GM23338 (cell line): ENCODE measurements around the gene ZNF775. TPM values are rescaled to one million over a fixed set of nuclear protein-coding genes. Genes with fewer than 3 reads are reported as not detected.

Experiments used
- ATAC-seq: fragments of 200-7000 bp; cut with Tn5 transposase; 3 replicates; pipeline ENCODE4 v1.9.1; 2020
- DNase-seq: peaks from one replicate; pipeline ENCODE4 v3.0.0-alpha.2; 2015; ENCODE audit warnings: low spot score
- H2AFZ ChIP-seq: fragments of 200-600 bp; sonication (generic); 2 replicates; pipeline ENCODE4 v1.8.0; 2016; ENCODE audit warnings: antibody characterized with exemption, mild to moderate bottlenecking, moderate library complexity
- H3F3A ChIP-seq: fragments of 200-600 bp; sonication (generic); replicated peaks from 2 replicates; pipeline ENCODE4 v1.8.0; 2017; ENCODE audit warnings: antibody characterized with exemption, mixed run types, low read depth
- H3K27ac ChIP-seq: fragments of 200-600 bp; sonication (generic); 2 replicates; pipeline ENCODE4 v1.6.1; 2016; ENCODE audit warnings: low read depth
- H3K27me3 ChIP-seq: fragments of 200-600 bp; sonication (generic); 2 replicates; pipeline ENCODE4 v1.8.0; 2016; ENCODE audit warnings: mild to moderate bottlenecking, mixed run types, moderate library complexity; ENCODE audit not compliant: insufficient read depth
- H3K36me3 ChIP-seq: fragments of 200-600 bp; sonication (generic); 2 replicates; pipeline ENCODE4 v1.8.0; 2016; ENCODE audit warnings: mild to moderate bottlenecking; ENCODE audit not compliant: insufficient read depth
- H3K4me1 ChIP-seq: fragments of 200-600 bp; sonication (generic); 2 replicates; pipeline ENCODE4 v1.8.0; 2016; ENCODE audit warnings: mild to moderate bottlenecking, moderate library complexity; ENCODE audit not compliant: insufficient read depth
- H3K4me2 ChIP-seq: fragments of 200-600 bp; sonication (generic); 2 replicates; pipeline ENCODE4 v1.7.1; 2017; ENCODE audit warnings: mixed run types
- H3K4me3 ChIP-seq: fragments of 200-600 bp; sonication (generic); 2 replicates; pipeline ENCODE4 v1.6.1; 2016; ENCODE audit warnings: mixed run types
- H3K79me2 ChIP-seq: fragments of 200-600 bp; sonication (generic); replicated peaks from 2 replicates; pipeline ENCODE4 v1.8.0; 2017; ENCODE audit warnings: mild to moderate bottlenecking; ENCODE audit not compliant: insufficient read depth
- H3K9me2 ChIP-seq: fragments of 200-600 bp; sonication (generic); 2 replicates; pipeline ENCODE4 v1.8.0; 2017; ENCODE audit not compliant: insufficient read depth
- H4K20me1 ChIP-seq: fragments of 200-600 bp; sonication (generic); replicated peaks from 2 replicates; pipeline ENCODE4 v1.8.0; 2017; ENCODE audit warnings: mild to moderate bottlenecking; ENCODE audit not compliant: insufficient read depth
- H3K27ac Mint-ChIP-seq: 2 replicates; pipeline ENCODE4 v1.8.0; 2020; ENCODE audit warnings: inconsistent platforms, mild to moderate bottlenecking, moderate library complexity, mixed read lengths
- H3K27me3 Mint-ChIP-seq: 3 replicates; pipeline ENCODE4 v1.8.0; 2022; ENCODE audit warnings: low read depth, mild to moderate bottlenecking, moderate library complexity, mixed read lengths, inconsistent platforms; ENCODE audit not compliant: insufficient read depth, poor library complexity
- H3K36me3 Mint-ChIP-seq: 3 replicates; pipeline ENCODE4 v1.8.0; 2021; ENCODE audit warnings: low read depth, mild to moderate bottlenecking, inconsistent platforms, moderate library complexity, mixed read lengths
- H3K4me1 Mint-ChIP-seq: 3 replicates; pipeline ENCODE4 v1.8.0; 2020; ENCODE audit warnings: mild to moderate bottlenecking, inconsistent platforms, mixed read lengths
- H3K4me3 Mint-ChIP-seq: 3 replicates; pipeline ENCODE4 v1.8.0; 2021; ENCODE audit warnings: moderate library complexity, mild to moderate bottlenecking, inconsistent platforms, mixed read lengths
- H3K9me3 Mint-ChIP-seq: 3 replicates; pipeline ENCODE4 v1.8.0; 2020; ENCODE audit warnings: moderate library complexity, mild to moderate bottlenecking, inconsistent platforms, mixed read lengths
- CREB1 ChIP-seq: fragments of 250-450 bp; sonication (Bioruptor Pico); IDR thresholded peaks from 2 replicates; pipeline ENCODE4 v1.5.0; 2020; ENCODE audit warnings: low read depth, mild to moderate bottlenecking, moderate library complexity
- ETS1 ChIP-seq: IDR thresholded peaks from 2 replicates; pipeline ENCODE4 v1.6.1; 2016; ENCODE audit warnings: antibody characterized with exemption
- EZH2 ChIP-seq: fragments of 200-600 bp; sonication (generic); IDR thresholded peaks from one replicate; pipeline ENCODE4 v1.8.0; 2017; ENCODE audit warnings: antibody characterized with exemption, mild to moderate bottlenecking, low read depth; ENCODE audit not compliant: unreplicated experiment
- JUNB ChIP-seq: IDR thresholded peaks from one replicate; pipeline ENCODE4 v1.6.1; 2016; ENCODE audit warnings: antibody characterized with exemption; ENCODE audit not compliant: unreplicated experiment
- NANOG ChIP-seq: IDR thresholded peaks from 2 replicates; pipeline ENCODE4 v1.6.1; 2016; ENCODE audit warnings: antibody characterized with exemption, borderline replicate concordance
- POLR2AphosphoS5 ChIP-seq: IDR thresholded peaks from 2 replicates; pipeline ENCODE4 v1.6.1; 2016; ENCODE audit warnings: antibody characterized with exemption, low read depth
- REST ChIP-seq: IDR thresholded peaks from one replicate; pipeline ENCODE4 v1.6.1; 2018; ENCODE audit warnings: antibody characterized with exemption; ENCODE audit not compliant: unreplicated experiment
- STAT1 ChIP-seq: IDR thresholded peaks from one replicate; pipeline ENCODE4 v1.6.1; 2016; ENCODE audit warnings: antibody characterized with exemption; ENCODE audit not compliant: unreplicated experiment
- ZNF114 ChIP-seq: fragments of 250-450 bp; sonication (Bioruptor Pico); IDR thresholded peaks from 2 replicates; pipeline ENCODE4 v1.5.0; 2020; ENCODE audit warnings: mild to moderate bottlenecking, moderate library complexity
- ZNF331 ChIP-seq: fragments of 250-450 bp; sonication (Bioruptor Pico); IDR thresholded peaks from 2 replicates; pipeline ENCODE4 v1.5.0; 2020; ENCODE audit warnings: low read depth, mild to moderate bottlenecking, moderate library complexity
- ZNF462 ChIP-seq: fragments of 250-450 bp; sonication (Bioruptor Pico); IDR thresholded peaks from 2 replicates; pipeline ENCODE4 v1.5.0; 2020; ENCODE audit warnings: mild to moderate bottlenecking, moderate library complexity
- polyA plus RNA-seq: library from polyadenylated mRNA; unstranded; fragments of >200 nt; fragmentation: Nextera tagmentation; extraction: Ambion mirVana; gene quantifications from 2 replicates; pipeline ENCODE4 v1.2.1, GENCODE V29; 2016
- total RNA-seq: library from RNA; depleted of rRNA; stranded (reverse); fragments of >200 nt; shearing (Covaris generic); gene quantifications from 2 replicates; pipeline ENCODE4 v1.2.3, GENCODE V29; 2014

Gene ZNF775
- total and polyA plus RNA-seq, 2 experiments from 2014 or later = 4.5 to 38.2 TPM

GRCh38 chr7:150365673-150366398 lies 13.3 kb upstream of the ZNF775 start:
- no peak overlapping the region for H2AFZ ChIP-seq
- H3K36me3 Mint-ChIP-seq = peaks cover 19% of the 10 kb centered on the region
- H3K27ac ChIP-seq = peak overlapping the region; percentile 17
- H3K9me3 Mint-ChIP-seq = no peaks in the 10 kb centered on the region
- DNase-seq (peak; percentile 67), ATAC-seq (no peak)
- 0 out of 2 replicates have a peak, but pooled peaks cover 3% of the 10 kb centered on the region for H3K36me3 ChIP-seq
- H3K27ac Mint-ChIP-seq = peak overlapping the region; percentile 87
- H3K79me2 ChIP-seq = peaks cover 26% of the 10 kb centered on the region
- no peak overlapping the region for H3K4me2 ChIP-seq
- peaks cover 19% of the 10 kb centered on the region for H3F3A ChIP-seq
- H3K4me3 Mint-ChIP-seq = no peak overlapping the region; the same call in 2 of the 3 replicates
- H3K4me1 Mint-ChIP-seq = peaks cover 65% of the 10 kb centered on the region
- H3K27me3 ChIP-seq = no peaks in the 10 kb centered on the region
- no peak overlapping the region for H3K4me3 ChIP-seq
- peaks cover 68% of the 10 kb centered on the region for H3K4me1 ChIP-seq
- no peak for TF ChIP-seq JUNB
- TF ChIP-seq REST = no peak
- no peak for TF ChIP-seq STAT1
- no peak for TF ChIP-seq ETS1
- no peak for TF ChIP-seq POLR2AphosphoS5
- TF ChIP-seq NANOG = no peak
- no peak for TF ChIP-seq ZNF114 (CRISPR knock-in tag)
- no peak for TF ChIP-seq CREB1 (CRISPR knock-in tag)
- TF ChIP-seq EZH2 = no peak
- no peak for TF ChIP-seq ZNF462 (CRISPR knock-in tag)
- TF ChIP-seq ZNF331 (CRISPR knock-in tag) = no peak
- peaks cover 4% of the 10 kb centered on the region for H4K20me1 ChIP-seq
- no peaks in the 10 kb centered on the region for H3K9me2 ChIP-seq
- peaks cover 15% of the 10 kb centered on the region for H3K27me3 Mint-ChIP-seq
